Right atrium auricular region (tissue), 2 donors: ENCODE measurements around the gene KCNH6. TPM values are rescaled to one million over a fixed set of nuclear protein-coding genes. Genes with fewer than 3 reads are reported as not detected.

Experiments used
- DNase-seq: peaks from one replicate; pipeline ENCODE4 v3.0.0-alpha.2; 2019; ENCODE audit warnings: low spot score
- H3K27ac ChIP-seq, 2 donors: fragments of 200-600 bp; sonication (generic); 1 replicate in 1 of 2; 2 replicates in 1 of 2; pipeline ENCODE4 v1.5.1; 2016 to 2019
- H3K27me3 ChIP-seq, 2 donors: fragments of 200-600 bp; sonication (generic); one replicate each; pipeline versions ENCODE4 v1.5.1 to v1.6.0; 2017 to 2019
- H3K36me3 ChIP-seq: fragments of 200-600 bp; sonication (generic); one replicate; pipeline ENCODE4 v1.5.1; 2016
- H3K4me1 ChIP-seq, 2 donors: fragments of 200-600 bp; sonication (generic); one replicate each; pipeline versions ENCODE4 v1.5.1 to v1.6.0; 2017 to 2019
- H3K4me3 ChIP-seq, 2 donors: fragments of 200-600 bp; sonication (generic); 1 replicate in 1 of 2; 2 replicates in 1 of 2; pipeline ENCODE4 v1.5.1; 2017 to 2019; ENCODE audit warnings: mild to moderate bottlenecking in 1 of 2, moderate library complexity in 1 of 2
- H3K9me3 ChIP-seq, 2 donors: fragments of 200-600 bp; sonication (generic); one replicate each; pipeline ENCODE4 v1.5.1; 2019
- CTCF ChIP-seq, 2 donors: fragments of 200-600 bp; sonication (generic); IDR thresholded peaks; one replicate each; pipeline ENCODE4 v1.5.1; 2019; ENCODE audit warnings: antibody characterized with exemption in 2 of 2
- total RNA-seq, 2 donors: library from RNA; depleted of rRNA; stranded (reverse); fragments of >200 nt; gene quantifications; one replicate each; pipeline ENCODE4 v1.1.0, GENCODE V29; 2016

Gene KCNH6
- total RNA-seq, 2 donors from 2014 or later: not detected

GRCh38 chr17:63549946-63550816 is 27.0 kb downstream of the KCNH6 start, which contains the start of gene DCAF7:
Gene DCAF7 (plus strand): TSS chr17:63550477. CDS start chr17:63550678, 201 bp downstream.
- peak within 1 kb of the TSS; percentile 82 to 92 for H3K4me3 ChIP-seq
- no peaks in the 10 kb centered on the region for H3K27me3 ChIP-seq
- H3K4me1 ChIP-seq: peaks cover 0 to 50% of the 10 kb centered on the region in 2 donors
- H3K27ac ChIP-seq: peak within 1 kb of the TSS; percentile 93 to 94
- peak in 1 of 2 donors; percentile 17 for TF ChIP-seq CTCF (IDR thresholded peaks at IDR 0.05)
- DNase-seq: peak; percentile 100
- no peaks in the 10 kb centered on the region for H3K9me3 ChIP-seq
- H3K36me3 ChIP-seq: no peaks in the 10 kb centered on the region

- no peak for DNase-seq
- no peak for TF ChIP-seq CTCF (IDR thresholded peaks at IDR 0.05)
Measured at GRCh38 chr17:63550817-63551639, 27.9 kb downstream of the KCNH6 start.

GRCh38 chr17:63552211-63552610 is 29.1 kb downstream of the KCNH6 start:
- no peak for TF ChIP-seq CTCF (IDR thresholded peaks at IDR 0.05)
- H3K27ac ChIP-seq: no peak overlapping the region
- H3K4me1 ChIP-seq: peaks cover 0 to 60% of the 10 kb centered on the region in 2 donors
- H3K27me3 ChIP-seq: no peaks in the 10 kb centered on the region
- no peaks in the 10 kb centered on the region for H3K36me3 ChIP-seq
- DNase-seq: no peak
- H3K9me3 ChIP-seq: no peaks in the 10 kb centered on the region
- H3K4me3 ChIP-seq: peak overlapping the region in 1 of 2 donors; percentile 82

More at GRCh38 chr17:63550817-63551639, 27.9 kb downstream of the KCNH6 start:
- Histone ChIP-seq H3K27ac (peak overlapping the region; percentile 93 to 94), H3K4me3 (peak overlapping the region; percentile 82 to 92), H3K9me3 (no peaks in the 10 kb centered on the region), H3K36me3 (no peaks in the 10 kb centered on the region), H3K4me1 (peaks cover 0 to 58% of the 10 kb centered on the region in 2 donors), H3K27me3 (no peaks in the 10 kb centered on the region)

- no peak for TF ChIP-seq CTCF (IDR thresholded peaks at IDR 0.05)
- Histone ChIP-seq H3K4me1 (peaks cover 0 to 51% of the 10 kb centered on the region in 2 donors), H3K4me3 (no peak overlapping the region), H3K36me3 (no peaks in the 10 kb centered on the region), H3K27ac (no peak overlapping the region), H3K27me3 (no peaks in the 10 kb centered on the region), H3K9me3 (no peaks in the 10 kb centered on the region)
- no peak for DNase-seq
Measured at GRCh38 chr17:63555500-63556156, 32.5 kb downstream of the KCNH6 start.

- Histone ChIP-seq H3K27ac (no peak overlapping the region), H3K4me3 (no peak overlapping the region), H3K27me3 (no peaks in the 10 kb centered on the region), H3K9me3 (no peaks in the 10 kb centered on the region), H3K36me3 (no peaks in the 10 kb centered on the region), H3K4me1 (peaks cover 0 to 36% of the 10 kb centered on the region in 2 donors)
- no peak for DNase-seq
- no peak for TF ChIP-seq CTCF (IDR thresholded peaks at IDR 0.05)
Measured at GRCh38 chr17:63557416-63557815, 34.3 kb downstream of the KCNH6 start.
